Activated CD8-positive, alpha-beta T cell treated with anti-CD3 and anti-CD28 coated beads for 36 hours (primary cell): ENCODE results near the gene GLT8D1. TPM values are rescaled to one million over a fixed set of nuclear protein-coding genes. Genes with fewer than 3 reads are reported as not detected.

Experiments used
- ATAC-seq: fragments of 200-7000 bp; cut with Tn5 transposase; one replicate; pipeline ENCODE4 v1.10.0; 2021; ENCODE audit warnings: mild to moderate bottlenecking, moderate library complexity
- CTCF ChIA-PET: fragments of 350-600 bp; sonication (Branson Sonifier 250); formaldehyde crosslinking; loops from one replicate; lab custom pipeline; 2021; ENCODE audit warnings: antibody characterized with exemption; lab: Charles Lee
- POLR2A ChIA-PET: fragments of 350-600 bp; sonication (Branson Sonifier 250); formaldehyde crosslinking; loops from one replicate; lab custom pipeline; 2021; ENCODE audit warnings: antibody characterized with exemption; lab: Charles Lee
- DNase-seq: peaks from one replicate; pipeline ENCODE4 v3.0.0-alpha.2; 2020
- H3K27ac Mint-ChIP-seq: one replicate; pipeline ENCODE4 v1.8.0; 2021; ENCODE audit warnings: mild to moderate bottlenecking, mixed read lengths
- H3K27me3 Mint-ChIP-seq: one replicate; pipeline ENCODE4 v1.8.0; 2021; ENCODE audit warnings: mixed read lengths
- H3K36me3 Mint-ChIP-seq: one replicate; pipeline ENCODE4 v1.8.0; 2021; ENCODE audit warnings: low read depth, mixed read lengths
- H3K4me1 Mint-ChIP-seq: one replicate; pipeline ENCODE4 v1.8.0; 2021; ENCODE audit warnings: low read depth, mixed read lengths
- H3K4me3 Mint-ChIP-seq: one replicate; pipeline ENCODE4 v1.8.0; 2021; ENCODE audit warnings: mild to moderate bottlenecking, moderate library complexity, mixed read lengths
- H3K9me3 Mint-ChIP-seq: one replicate; pipeline ENCODE4 v1.8.0; 2021; ENCODE audit warnings: mixed read lengths
- CTCF ChIP-seq: fragments of 200-600 bp; IDR thresholded peaks from one replicate; pipeline ENCODE4 v1.8.0; 2022; ENCODE audit warnings: antibody characterized with exemption, mild to moderate bottlenecking
- intact Hi-C: fragments of 100-400 bp; cut with micrococcal nuclease; formaldehyde crosslinking; loops from one replicate; pipeline ENCODE4 v1.10.0; 2022
- total RNA-seq, 2 experiments: library from RNA; stranded (reverse); gene quantifications; one replicate each; pipeline ENCODE4 v1.2.3, GENCODE V29; 2021

The GLT8D1 gene
- total RNA-seq, 2 experiments from 2014 or later: 34.0 to 35.0 TPM

GRCh38 chr3:52651592-52651991 is 54.0 kb downstream of the GLT8D1 start:
- H3K27me3 Mint-ChIP-seq: no peaks in the 10 kb centered on the region
- H3K9me3 Mint-ChIP-seq: no peaks in the 10 kb centered on the region
- H3K4me1 Mint-ChIP-seq: peaks cover 5% of the 10 kb centered on the region
- no peak overlapping the region for H3K4me3 Mint-ChIP-seq
- ATAC-seq (no peak), DNase-seq (no peak)
- peaks cover 38% of the 10 kb centered on the region for H3K36me3 Mint-ChIP-seq
- no peak overlapping the region for H3K27ac Mint-ChIP-seq
- POLR2A ChIA-PET: no interaction called here
- CTCF ChIA-PET: interaction anchor here (0.6 kb wide), 1 partner anchor 200 kb away, joined by 3 read pairs; no protein-coding TSS in a partner anchor
- no peak for TF ChIP-seq CTCF
- intact Hi-C loops: no loop called here

- H3K27me3 Mint-ChIP-seq: no peaks in the 10 kb centered on the region
Measured at GRCh38 chr3:52650439-52650838, 55.2 kb downstream of the GLT8D1 start.

DNA sequence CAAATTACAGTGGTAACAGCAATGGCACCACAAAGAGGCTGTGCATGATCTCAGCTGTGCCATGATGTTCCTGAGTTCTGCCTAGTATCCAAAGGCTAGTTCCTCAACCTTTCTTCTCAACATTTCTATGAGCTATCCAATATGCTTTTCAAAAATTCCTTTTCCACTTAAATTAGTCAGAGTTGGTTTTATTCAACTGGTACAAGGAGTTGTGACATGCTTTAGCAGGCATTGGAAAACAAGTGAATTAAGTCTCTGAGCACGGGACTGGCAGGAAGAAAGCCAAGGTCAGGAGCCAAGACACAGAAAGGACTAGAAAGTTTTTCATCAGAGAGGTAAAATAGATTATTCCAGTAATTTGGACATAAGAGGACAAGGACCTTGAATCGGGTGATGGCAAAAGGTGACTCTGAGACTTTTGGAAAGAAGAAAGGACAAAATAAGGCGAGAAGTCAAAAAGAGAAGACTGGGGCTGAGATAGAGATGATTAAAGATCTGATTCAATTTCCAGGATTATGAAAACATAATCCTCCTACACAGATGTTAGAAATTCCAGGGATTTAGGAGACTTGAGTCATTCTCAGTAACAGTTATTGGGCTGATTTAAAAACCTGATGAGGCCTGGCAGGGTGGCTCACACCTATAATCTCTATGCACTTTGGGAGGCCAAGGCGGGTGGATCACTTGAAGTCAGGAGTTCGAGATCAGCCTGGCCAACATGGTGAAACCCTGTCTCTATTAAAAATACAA is 56.0 kb downstream of the GLT8D1 start:
- no peak for DNase-seq
- CTCF ChIA-PET: no interaction called here
- Mint-ChIP-seq H3K4me1 (no peaks in the 10 kb centered on the region), H3K36me3 (peaks cover 40% of the 10 kb centered on the region), H3K27ac (no peak overlapping the region), H3K9me3 (no peaks in the 10 kb centered on the region), H3K4me3 (no peak overlapping the region), H3K27me3 (no peaks in the 10 kb centered on the region)
- POLR2A ChIA-PET: interaction anchor here (0.9 kb wide), 1 partner anchor 56 kb away, joined by 3 read pairs; the partner anchor contains the start of gene SPCS1
- TF ChIP-seq CTCF: no peak
- ATAC-seq: no peak
- intact Hi-C loops: no loop called here

More at GRCh38 chr3:52650439-52650838, 55.2 kb downstream of the GLT8D1 start:
- no peak for TF ChIP-seq CTCF
- DNase-seq: no peak
- Mint-ChIP-seq H3K9me3 (no peaks in the 10 kb centered on the region), H3K4me3 (no peak overlapping the region), H3K36me3 (peaks cover 34% of the 10 kb centered on the region), H3K27ac (no peak overlapping the region), H3K4me1 (no peaks in the 10 kb centered on the region)
- intact Hi-C loops: no loop called here
- ChIA-PET CTCF (no interaction called here), POLR2A (interaction anchor here (1.1 kb wide), 1 partner anchor 41 kb away, joined by 3 read pairs; no protein-coding TSS in a partner anchor)
- no peak for ATAC-seq

- no peak for TF ChIP-seq CTCF
- Mint-ChIP-seq H3K27me3 (no peaks in the 10 kb centered on the region), H3K4me3 (no peak overlapping the region), H3K4me1 (no peaks in the 10 kb centered on the region), H3K27ac (no peak overlapping the region), H3K9me3 (no peaks in the 10 kb centered on the region), H3K36me3 (peaks cover 34% of the 10 kb centered on the region)
- DNase-seq: no peak
- no peak for ATAC-seq
- intact Hi-C loops: no loop called here
- POLR2A ChIA-PET: no interaction called here
- CTCF ChIA-PET: no interaction called here
Measured at GRCh38 chr3:52645549-52645948, 60.0 kb downstream of the GLT8D1 start.

Other genes with a start within 250 kb of the GLT8D1 start
- gene STAB1, start 210.5 kb downstream of the GLT8D1 start, total RNA-seq: under 1 TPM; 0.09 to 0.20 TPM
- gene NT5DC2, start 171.9 kb downstream of the GLT8D1 start, total RNA-seq: 10 to 100 TPM; 53.8 to 61.7 TPM
- gene UQCC5, start 169.2 kb downstream of the GLT8D1 start, total RNA-seq: 10 to 100 TPM; 14.0 to 20.5 TPM
- 10 to 100 TPM; 55.9 to 56.1 TPM for gene PBRM1, start 19.9 kb downstream of the GLT8D1 start, total RNA-seq
- 100 to 1,000 TPM; 198 to 200 TPM for gene GNL3, start 19.8 kb downstream of the GLT8D1 start, total RNA-seq
- gene SPCS1, start 315 bp upstream of the GLT8D1 start, total RNA-seq: 100 to 1,000 TPM; 116 to 120 TPM
- 10 to 100 TPM; 16.2 to 18.4 TPM for gene NEK4, start 65.1 kb upstream of the GLT8D1 start, total RNA-seq
- not detected for gene ITIH1, start 71.8 kb upstream of the GLT8D1 start, total RNA-seq
- gene ITIH3, start 89.0 kb upstream of the GLT8D1 start, total RNA-seq: not detected
- gene ITIH4, start 124.9 kb upstream of the GLT8D1 start, total RNA-seq: 1 to 10 TPM; 3.9 to 5.5 TPM
- gene MUSTN1, start 129.2 kb upstream of the GLT8D1 start, total RNA-seq: not detected
- 10 to 100 TPM; 17.3 to 18.3 TPM for gene STIMATE, start 191.8 kb upstream of the GLT8D1 start, total RNA-seq